HG02763 (cell line): ENCODE results near the gene DNAJC8.

Experiments used
- ATAC-seq: cut with Tn5 transposase; IDR thresholded peaks from one replicate; pipeline ENCODE4 v1.9.1; 2021; ENCODE audit warnings: mild to moderate bottlenecking, moderate library complexity; ENCODE audit not compliant: unreplicated experiment

DNAJC8 gene

GRCh38 chr1:28232558-28233263 lies at the start of gene DNAJC8:
Gene DNAJC8 (minus strand): TSS chr1:28233029. CDS start chr1:28232998, 31 bp downstream.
- peak; percentile 47 for ATAC-seq

GRCh38 chr1:28281608-28282425 lies 49.0 kb upstream of the DNAJC8 start:
- no peak for ATAC-seq

- ATAC-seq: no peak
Observed at GRCh38 chr1:28280977-28281381, 48.1 kb upstream of the DNAJC8 start.

DNA sequence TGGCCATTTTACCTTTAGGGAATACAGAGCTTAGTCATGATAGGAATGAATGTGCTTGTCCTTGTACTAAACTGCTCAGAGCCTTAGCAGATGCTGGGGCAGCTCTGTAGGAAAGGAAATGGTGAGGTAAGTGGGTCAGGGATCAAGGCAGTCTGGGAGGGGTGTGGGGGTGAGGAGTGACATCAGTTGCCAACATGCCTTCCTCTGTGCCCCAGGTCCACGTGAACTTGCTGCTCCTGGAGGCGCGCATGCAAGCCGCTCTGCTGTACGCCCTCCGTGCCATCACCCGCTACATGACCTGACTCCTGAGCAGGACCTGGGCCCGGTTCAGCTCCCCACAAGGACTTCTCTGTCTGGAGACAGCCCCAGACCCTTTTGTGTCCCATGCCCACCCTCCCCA lies 47.7 kb upstream of the DNAJC8 start:
- no peak for ATAC-seq

GRCh38 chr1:28279721-28280120 lies 46.9 kb upstream of the DNAJC8 start:
- no peak for ATAC-seq

GRCh38 chr1:28278763-28279162 lies 45.9 kb upstream of the DNAJC8 start:
- no peak for ATAC-seq

DNA sequence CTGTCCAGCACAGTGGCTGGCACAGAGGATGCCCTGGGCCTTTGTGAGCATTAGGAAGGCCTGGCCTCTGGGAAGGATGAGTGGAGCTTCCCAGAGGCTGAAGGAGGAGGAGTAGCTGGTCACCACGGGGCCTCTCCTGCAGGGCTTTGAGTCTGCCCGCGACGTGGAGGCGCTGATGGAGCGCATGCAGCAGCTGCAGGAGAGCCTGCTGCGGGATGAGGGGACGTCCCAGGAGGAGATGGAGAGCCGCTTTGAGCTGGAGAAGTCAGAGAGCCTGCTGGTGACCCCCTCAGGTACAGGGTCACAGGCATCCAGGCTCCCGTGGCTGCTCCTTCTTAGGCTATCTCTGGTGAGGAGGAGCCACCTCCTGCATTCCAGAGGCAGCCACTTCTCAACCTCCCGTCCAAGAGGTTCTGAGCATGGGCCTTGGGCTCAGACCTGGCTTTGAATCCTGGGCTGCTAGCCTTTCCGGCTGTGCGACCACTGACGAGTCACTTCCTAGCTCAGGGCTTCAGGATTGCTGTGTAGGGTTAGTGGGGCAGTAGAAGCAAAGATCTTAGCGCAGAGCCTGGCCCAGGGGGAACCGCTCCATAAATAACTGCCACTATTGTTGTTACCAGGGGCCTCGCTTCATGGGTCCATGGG lies 40.5 kb upstream of the DNAJC8 start:
- ATAC-seq: no peak

GRCh38 chr1:28272215-28272852 lies 39.5 kb upstream of the DNAJC8 start:
- no peak for ATAC-seq

DNA sequence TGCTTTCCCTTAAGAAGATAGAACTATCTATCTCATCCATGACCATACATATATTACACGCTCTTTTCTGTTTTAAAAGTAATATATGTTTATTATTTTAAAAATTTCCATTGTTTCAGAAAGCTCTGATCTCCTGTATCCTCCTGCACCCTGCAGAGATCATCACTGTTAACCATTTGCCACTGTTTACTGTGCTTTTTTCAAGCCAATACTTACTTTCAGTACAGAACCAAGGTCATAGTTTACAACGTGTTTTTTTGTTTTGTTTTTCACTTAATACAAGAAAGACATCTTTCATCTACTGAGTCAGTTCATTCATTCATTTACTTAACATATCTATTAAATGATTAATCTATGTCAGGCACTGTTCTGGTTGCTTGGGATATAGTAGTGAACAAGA lies 36.7 kb upstream of the DNAJC8 start:
- ATAC-seq: no peak

- ATAC-seq: no peak
Observed at GRCh38 chr1:28267633-28268032, 34.8 kb upstream of the DNAJC8 start.

- ATAC-seq: no peak
Observed at GRCh38 chr1:28266920-28267322, 34.1 kb upstream of the DNAJC8 start.

GRCh38 chr1:28265577-28265976 lies 32.7 kb upstream of the DNAJC8 start:
- ATAC-seq: no peak

GRCh38 chr1:28264897-28265296 lies 32.1 kb upstream of the DNAJC8 start:
- ATAC-seq: no peak

GRCh38 chr1:28260803-28261174 lies 28.0 kb upstream of the DNAJC8 start:
- ATAC-seq: no peak

DNA sequence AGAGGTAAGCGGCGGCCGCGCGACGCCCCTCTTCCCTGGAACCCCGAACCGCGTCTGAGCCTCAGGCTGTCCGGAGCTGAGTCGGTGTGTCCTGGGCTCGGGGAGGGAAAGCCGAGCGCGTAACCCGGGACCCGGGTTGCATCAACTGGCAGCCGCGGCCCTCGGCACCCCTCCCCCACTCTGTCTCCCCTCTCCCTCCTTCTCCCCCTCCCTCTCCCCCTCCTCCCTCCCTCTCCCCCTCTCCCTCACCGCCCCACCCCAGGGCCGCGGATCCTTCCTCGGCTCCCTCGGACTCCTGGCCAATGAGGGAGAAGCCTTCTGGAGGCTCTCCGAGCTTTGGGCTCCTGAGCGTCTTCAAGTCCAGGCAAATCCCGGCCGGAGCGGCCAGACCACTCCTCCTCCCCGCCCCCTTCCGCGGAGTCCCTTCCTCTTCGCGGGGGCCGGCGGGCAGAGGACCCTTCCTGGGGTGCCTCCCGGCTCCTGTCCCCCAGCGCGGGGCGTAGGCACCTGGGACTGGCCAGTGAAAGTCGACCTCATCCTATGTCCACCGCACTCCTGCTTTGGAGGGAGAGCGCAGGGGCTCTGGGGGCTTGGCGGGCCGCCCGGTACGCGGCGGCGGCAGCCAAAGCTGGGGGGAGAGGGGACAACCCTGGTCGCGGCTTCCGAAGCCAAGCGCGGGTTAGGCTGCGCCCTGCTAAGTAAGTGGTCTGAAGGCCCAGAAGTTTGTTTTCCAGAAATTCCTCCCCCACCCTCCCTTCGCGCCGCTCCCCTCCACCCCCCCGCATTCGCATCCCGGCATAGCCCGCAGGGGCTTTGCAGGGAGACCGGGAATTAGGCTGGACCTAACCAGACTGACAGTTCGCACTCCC lies 27.3 kb upstream of the DNAJC8 start:
- peak; percentile 20 for ATAC-seq

GRCh38 chr1:28259252-28259933 lies 26.6 kb upstream of the DNAJC8 start, which contains the start of gene SESN2:
Gene SESN2 (plus strand): TSS chr1:28259518. CDS start chr1:28259848, 330 bp downstream.
- peak; percentile 97 for ATAC-seq

- no peak for ATAC-seq
Observed at GRCh38 chr1:28258628-28259251, 25.9 kb upstream of the DNAJC8 start.

DNA sequence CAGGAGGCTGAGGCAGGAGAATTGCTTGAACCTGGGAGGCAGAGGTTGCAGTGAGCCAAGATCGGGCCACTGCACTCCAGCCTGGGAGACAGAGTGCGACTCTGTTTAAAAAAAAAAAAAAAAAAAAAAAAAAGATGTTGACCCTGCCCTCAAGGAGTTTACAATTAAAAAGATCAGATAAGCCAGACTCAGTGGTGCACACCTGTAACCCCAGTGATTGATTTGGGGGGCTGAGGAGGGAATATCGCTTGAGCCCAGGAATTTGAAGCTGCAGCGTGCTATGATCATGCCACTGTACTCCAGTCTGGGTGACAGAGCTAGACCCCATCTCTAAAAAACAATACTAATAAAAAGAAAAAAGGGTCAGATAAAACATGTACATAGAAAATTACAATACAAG lies 24.9 kb upstream of the DNAJC8 start:
- ATAC-seq: no peak

DNA sequence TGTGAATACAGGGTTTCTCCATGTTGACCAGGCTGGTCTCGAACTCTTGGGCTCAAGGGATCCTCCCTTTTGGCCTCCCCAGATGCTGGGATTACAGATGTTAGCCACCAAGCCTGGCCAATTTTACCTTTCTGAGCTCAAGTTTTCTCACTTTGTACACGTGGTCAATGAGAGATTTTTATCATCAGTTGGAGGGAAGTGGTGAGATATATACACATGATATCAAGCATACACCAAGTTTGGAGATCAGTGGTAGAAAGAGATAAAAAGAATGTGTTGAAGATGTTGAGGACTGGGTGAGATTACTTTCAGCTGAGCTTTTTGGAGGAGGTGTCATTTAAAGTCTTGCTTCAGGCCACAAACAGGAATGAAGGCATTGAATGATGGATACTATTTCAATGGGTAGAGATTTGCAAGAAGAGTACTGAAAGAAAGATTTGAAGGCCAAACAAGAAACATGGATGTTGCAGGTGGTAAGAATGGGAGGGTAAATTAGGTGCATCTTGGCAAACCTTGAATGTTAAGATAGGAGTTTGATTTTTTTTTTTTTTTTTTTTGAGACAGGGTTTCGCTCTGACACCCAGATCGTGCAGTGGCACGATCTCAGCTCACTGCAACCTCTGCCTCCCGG lies 23.5 kb upstream of the DNAJC8 start:
- ATAC-seq: no peak
